GM12873 (cell line): ENCODE results near the gene DMPK.

ENCODE experiments used
- TF ChIP-seq, protein P1 (sequence below): IDR thresholded peaks from 2 replicates; pipeline ENCODE4 v1.5.1; 2012; ENCODE audit warnings: low read depth, mild to moderate bottlenecking, moderate library complexity, low read length, control low read depth; ENCODE audit not compliant: insufficient read depth; ENCODE audit errors: missing control alignments

DMPK gene

DNA sequence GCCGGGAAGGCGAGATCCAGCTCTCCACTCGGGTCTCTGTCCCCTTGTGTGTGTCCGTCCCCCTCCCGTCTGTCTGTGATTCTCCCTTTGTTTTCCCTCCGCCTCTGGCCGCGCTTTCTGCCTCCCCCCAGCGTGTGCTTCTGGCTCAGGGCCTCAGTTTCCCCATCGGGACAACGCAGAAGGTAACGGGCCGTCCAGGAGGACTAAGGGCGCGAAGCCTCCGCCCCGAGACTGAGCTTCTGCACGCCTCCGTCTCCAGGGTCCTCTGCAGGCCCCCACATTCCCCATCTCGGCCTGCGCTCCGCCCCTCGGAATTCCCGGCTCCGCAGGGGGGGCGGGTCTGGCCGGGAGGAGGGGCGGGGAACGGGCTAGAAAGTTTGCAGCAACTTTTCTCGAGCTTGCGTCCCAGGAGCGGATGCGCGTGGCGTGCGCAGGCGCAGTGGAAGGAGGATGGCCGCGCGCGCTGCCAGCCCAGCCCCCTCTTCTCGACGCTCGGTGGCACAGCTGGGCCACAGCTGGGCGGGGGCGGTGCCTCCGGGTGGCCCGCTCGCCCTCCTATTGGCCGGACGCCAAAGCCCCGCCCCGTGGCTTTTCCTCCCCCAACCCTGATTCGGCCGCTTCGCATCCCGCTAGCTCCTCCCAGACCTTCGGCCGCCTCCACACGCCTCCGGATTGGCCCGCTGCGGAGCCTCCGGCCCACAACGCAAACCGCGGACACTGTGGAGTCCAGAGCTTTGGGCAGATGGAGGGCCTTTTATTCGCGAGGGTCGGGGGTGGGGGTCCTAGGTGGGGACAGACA, 13.1 kb downstream of the DMPK start, which contains the start of gene SIX5:
Gene SIX5 (minus strand): TSS at position 269 of the 799 bp plus-strand sequence. CDS start 408 bp downstream, outside the sequence.
- TF ChIP-seq, protein P1, sequence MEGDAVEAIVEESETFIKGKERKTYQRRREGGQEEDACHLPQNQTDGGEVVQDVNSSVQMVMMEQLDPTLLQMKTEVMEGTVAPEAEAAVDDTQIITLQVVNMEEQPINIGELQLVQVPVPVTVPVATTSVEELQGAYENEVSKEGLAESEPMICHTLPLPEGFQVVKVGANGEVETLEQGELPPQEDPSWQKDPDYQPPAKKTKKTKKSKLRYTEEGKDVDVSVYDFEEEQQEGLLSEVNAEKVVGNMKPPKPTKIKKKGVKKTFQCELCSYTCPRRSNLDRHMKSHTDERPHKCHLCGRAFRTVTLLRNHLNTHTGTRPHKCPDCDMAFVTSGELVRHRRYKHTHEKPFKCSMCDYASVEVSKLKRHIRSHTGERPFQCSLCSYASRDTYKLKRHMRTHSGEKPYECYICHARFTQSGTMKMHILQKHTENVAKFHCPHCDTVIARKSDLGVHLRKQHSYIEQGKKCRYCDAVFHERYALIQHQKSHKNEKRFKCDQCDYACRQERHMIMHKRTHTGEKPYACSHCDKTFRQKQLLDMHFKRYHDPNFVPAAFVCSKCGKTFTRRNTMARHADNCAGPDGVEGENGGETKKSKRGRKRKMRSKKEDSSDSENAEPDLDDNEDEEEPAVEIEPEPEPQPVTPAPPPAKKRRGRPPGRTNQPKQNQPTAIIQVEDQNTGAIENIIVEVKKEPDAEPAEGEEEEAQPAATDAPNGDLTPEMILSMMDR: no peak

DNA sequence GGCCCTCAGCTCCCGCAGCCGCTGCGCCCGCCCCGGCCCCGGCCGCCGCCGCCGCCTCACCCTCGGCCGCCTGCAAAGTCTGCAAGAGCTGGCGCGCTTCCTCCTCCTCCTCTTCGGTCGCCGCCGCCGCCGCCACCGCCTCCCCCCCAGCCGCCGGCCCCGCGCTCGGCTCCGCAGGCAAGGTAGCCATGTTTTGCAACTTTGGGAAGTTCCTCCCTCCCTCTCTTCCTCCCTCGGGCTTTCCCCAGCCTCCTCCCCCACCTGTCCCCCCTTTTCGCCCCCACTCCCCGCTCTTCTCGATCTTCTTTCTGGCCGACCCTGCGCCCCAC, 13.7 kb downstream of the DMPK start:
- TF ChIP-seq, protein P1: no peak

DNA sequence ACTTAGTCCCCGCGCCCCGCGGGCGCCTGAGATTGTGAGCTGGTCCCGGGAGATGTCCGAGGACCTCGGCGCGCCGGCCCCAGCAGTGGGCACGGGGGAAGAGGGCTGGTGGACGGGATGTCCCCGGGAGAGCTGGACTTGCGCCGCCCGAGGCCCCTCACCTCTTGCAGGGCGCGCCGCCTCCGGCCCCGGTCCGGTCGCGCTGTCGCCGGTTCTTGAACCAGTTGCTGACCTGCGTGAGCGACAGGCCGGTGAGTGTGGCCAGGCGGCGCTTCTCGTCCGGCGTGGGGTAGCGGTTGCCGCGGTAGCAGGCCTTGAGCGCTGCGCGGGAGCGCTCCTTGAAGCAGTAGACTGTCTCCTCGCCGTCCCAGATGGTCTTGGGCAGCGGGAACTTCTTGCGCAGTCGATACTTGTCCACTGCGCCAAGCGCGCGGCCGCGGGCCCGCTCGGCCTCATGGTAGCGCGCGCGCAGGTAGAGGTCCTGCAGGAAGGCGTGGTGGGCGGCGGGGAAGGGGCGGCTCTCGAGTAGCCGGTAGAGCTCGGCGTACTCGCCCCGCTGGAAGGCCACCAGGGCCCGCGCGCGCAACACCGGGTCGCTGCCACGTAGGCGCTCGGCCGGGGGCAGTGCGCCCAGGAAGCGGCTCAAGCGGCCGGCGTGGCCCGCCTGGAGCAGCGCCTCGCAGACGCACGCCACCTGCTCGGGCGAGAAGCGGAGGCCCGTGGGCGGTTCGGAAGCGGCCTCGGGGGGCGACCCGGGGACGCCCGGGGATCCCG, 14.2 kb downstream of the DMPK start:
- TF ChIP-seq, protein P1: no peak

DNA sequence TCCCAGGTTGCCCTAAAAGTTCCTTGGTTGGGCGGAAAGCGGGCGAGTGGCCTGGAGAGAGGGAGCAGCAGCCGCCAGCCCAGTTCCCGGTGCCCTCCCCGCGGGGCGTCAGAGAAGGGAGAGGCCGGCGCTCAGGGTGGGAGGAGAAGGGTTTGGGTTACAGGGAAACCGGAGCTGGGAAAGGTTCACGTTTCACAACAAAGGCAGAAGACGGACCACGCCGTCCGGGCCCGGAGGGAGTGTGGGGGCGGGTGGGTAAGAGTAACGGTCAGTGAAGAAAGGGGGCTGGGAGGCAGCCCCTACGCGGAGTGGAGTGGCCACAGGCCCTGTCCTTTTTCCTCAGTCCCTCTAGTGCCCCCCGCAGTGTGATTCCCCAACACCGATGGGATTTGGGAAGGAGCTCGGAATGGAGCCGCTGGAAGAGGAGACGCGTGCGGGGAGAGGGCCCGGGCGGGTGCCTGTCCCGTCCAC, 14.8 kb downstream of the DMPK start:
- TF ChIP-seq, protein P1: no peak

DNA sequence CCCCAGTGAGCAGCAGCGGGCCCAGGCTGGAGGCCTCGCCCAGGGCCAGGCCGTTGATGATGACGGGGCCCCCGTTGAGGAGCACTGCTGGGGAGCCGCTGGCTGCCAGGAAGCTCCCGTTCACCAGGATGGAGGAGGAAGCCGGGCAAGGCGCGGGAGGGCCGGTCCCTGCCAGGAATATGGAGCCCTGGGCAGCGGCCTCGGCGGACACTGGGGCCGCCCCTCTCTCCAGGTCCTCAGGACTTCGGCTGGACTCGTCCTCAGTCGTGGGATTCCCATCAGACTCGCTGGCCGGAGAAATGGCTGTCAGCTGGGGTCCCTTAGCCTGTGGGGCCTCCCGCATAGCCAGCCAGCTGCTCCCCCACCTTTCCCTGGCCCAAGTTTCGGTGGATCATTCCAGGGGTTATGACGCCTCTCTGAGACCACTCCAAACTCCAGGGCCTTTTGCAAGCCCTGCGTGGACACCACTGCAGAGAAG, 15.4 kb downstream of the DMPK start:
- TF ChIP-seq, protein P1: no peak

DNA sequence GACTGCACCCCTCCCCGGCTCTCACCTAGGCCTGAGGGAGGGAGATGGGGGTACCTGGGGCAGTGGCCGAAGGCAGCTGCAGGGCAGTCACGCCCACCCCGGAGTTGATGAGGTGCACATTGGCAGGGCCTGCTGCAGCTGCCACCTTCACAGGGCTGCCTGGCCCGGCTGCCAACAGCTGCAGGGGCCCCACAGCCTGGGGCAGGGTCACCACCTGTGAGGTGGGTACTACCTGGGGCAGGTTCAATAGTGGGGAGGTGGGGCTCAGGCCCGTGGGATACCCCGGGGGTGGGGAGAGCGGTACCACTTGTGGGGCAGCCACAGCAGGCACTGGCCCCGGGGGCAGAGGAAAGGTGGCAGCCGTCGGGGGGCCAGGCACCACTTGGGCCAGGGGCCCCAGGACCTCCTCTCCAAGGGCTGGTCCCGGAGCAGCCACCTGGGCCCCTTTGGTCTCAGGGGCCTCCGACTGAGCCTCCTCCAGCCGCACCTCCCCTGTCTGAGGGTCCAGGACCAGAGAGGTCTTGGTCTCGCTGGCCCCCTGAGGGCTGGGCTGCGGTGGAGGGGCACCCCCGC, 15.9 kb downstream of the DMPK start:
- TF ChIP-seq, protein P1: no peak
